SK-N-MC (cell line): ENCODE data around the gene TMEFF2.

ENCODE experiments used
- DNase-seq: peaks from one replicate; pipeline ENCODE4 v3.0.0-alpha.2; 2011; ENCODE audit warnings: low read depth, low spot score
- H3K27ac ChIP-seq: fragments of 200-600 bp; sonication (generic); 2 replicates; pipeline ENCODE4 v1.5.1; 2016; ENCODE audit warnings: mixed run types
- H3K36me3 ChIP-seq: fragments of 200-600 bp; sonication (generic); 2 replicates; pipeline ENCODE4 v1.6.1; 2017; ENCODE audit warnings: antibody characterized with exemption, low read length, mixed read lengths; ENCODE audit not compliant: insufficient read depth
- H3K4me3 ChIP-seq: fragments of 200-600 bp; sonication (generic); 2 replicates; pipeline ENCODE4 v1.5.1; 2016
- H3K9ac ChIP-seq: fragments of 200-600 bp; sonication (generic); 2 replicates; pipeline ENCODE4 v1.8.0; 2017; ENCODE audit warnings: mixed run types, mixed read lengths; ENCODE audit not compliant: insufficient read length
- H3K9me3 ChIP-seq: fragments of 200-600 bp; sonication (generic); 2 replicates; pipeline ENCODE4 v1.6.1; 2017; ENCODE audit warnings: low read depth, mild to moderate bottlenecking, antibody characterized with exemption, low read length, moderate library complexity, mixed read lengths
- EZH2 ChIP-seq: fragments of 200-600 bp; sonication (generic); IDR thresholded peaks from one replicate; pipeline ENCODE4 v1.6.1; 2017; ENCODE audit warnings: antibody characterized with exemption
- FOXP2 ChIP-seq: optimal IDR thresholded peaks from 2 replicates; pipeline ENCODE3; 2011; ENCODE audit warnings: mild to moderate bottlenecking, moderate library complexity; ENCODE audit not compliant: insufficient read depth; ENCODE audit errors: extremely low read length, control extremely low read depth
- POLR2AphosphoS5 ChIP-seq: IDR thresholded peaks from 2 replicates; pipeline ENCODE4 v1.6.1; 2012; ENCODE audit warnings: mild to moderate bottlenecking, low read depth, low read length, borderline replicate concordance

The TMEFF2 gene

GRCh38 chr2:192073878-192074277, 120.9 kb downstream of the TMEFF2 start:
- no peaks in the 10 kb centered on the region for H3K36me3 ChIP-seq
- H3K9me3 ChIP-seq, result no peaks in the 10 kb centered on the region
- no peak overlapping the region for H3K9ac ChIP-seq
- no peak for TF ChIP-seq POLR2AphosphoS5
- no peak for TF ChIP-seq FOXP2
- no peak overlapping the region for H3K4me3 ChIP-seq
- no peak for DNase-seq
- no peak overlapping the region for H3K27ac ChIP-seq

GRCh38 chr2:192072778-192073177, 122.0 kb downstream of the TMEFF2 start:
- no peak for TF ChIP-seq FOXP2
- no peak for TF ChIP-seq POLR2AphosphoS5
- no peak for TF ChIP-seq EZH2
- no peak overlapping the region for H3K27ac ChIP-seq
- no peak overlapping the region for H3K9ac ChIP-seq
- H3K9me3 ChIP-seq, result no peaks in the 10 kb centered on the region
- DNase-seq, result no peak
- no peak overlapping the region for H3K4me3 ChIP-seq
- no peaks in the 10 kb centered on the region for H3K36me3 ChIP-seq

- DNase-seq, result no peak
These were observed 122.5 kb downstream of the TMEFF2 start for GRCh38 chr2:192072261-192072660.

GRCh38 chr2:192070099-192070498, 124.6 kb downstream of the TMEFF2 start:
- TF ChIP-seq EZH2, result no peak
- no peak for TF ChIP-seq POLR2AphosphoS5
- TF ChIP-seq FOXP2, result no peak
- Histone ChIP-seq H3K4me3 (no peak overlapping the region), H3K9ac (no peak overlapping the region), H3K27ac (no peak overlapping the region), H3K9me3 (no peaks in the 10 kb centered on the region), H3K36me3 (no peaks in the 10 kb centered on the region)
- no peak for DNase-seq

More at GRCh38 chr2:192072261-192072660, 122.5 kb downstream of the TMEFF2 start:
- Histone ChIP-seq H3K9me3 (no peaks in the 10 kb centered on the region), H3K4me3 (no peak overlapping the region), H3K27ac (no peak overlapping the region), H3K36me3 (no peaks in the 10 kb centered on the region), H3K9ac (no peak overlapping the region)
- TF ChIP-seq EZH2 (no peak), FOXP2 (no peak), POLR2AphosphoS5 (no peak)

- no peak for TF ChIP-seq POLR2AphosphoS5
- TF ChIP-seq FOXP2, result no peak
- no peak for TF ChIP-seq EZH2
- no peak for DNase-seq
- H3K4me3 ChIP-seq, result no peak overlapping the region
- H3K36me3 ChIP-seq, result no peaks in the 10 kb centered on the region
- H3K9me3 ChIP-seq, result no peaks in the 10 kb centered on the region
- H3K27ac ChIP-seq, result no peak overlapping the region
- no peak overlapping the region for H3K9ac ChIP-seq
These were observed 125.3 kb downstream of the TMEFF2 start for GRCh38 chr2:192069417-192069816.

GRCh38 chr2:192068966-192069365, 125.8 kb downstream of the TMEFF2 start:
- no peak overlapping the region for H3K4me3 ChIP-seq
- no peaks in the 10 kb centered on the region for H3K9me3 ChIP-seq
- TF ChIP-seq FOXP2 (no peak), EZH2 (no peak), POLR2AphosphoS5 (no peak)
- no peak overlapping the region for H3K9ac ChIP-seq
- no peak overlapping the region for H3K27ac ChIP-seq
- H3K36me3 ChIP-seq, result no peaks in the 10 kb centered on the region
- DNase-seq, result no peak

GRCh38 chr2:192067631-192068030, 127.1 kb downstream of the TMEFF2 start:
- H3K9me3 ChIP-seq, result no peaks in the 10 kb centered on the region
- no peak overlapping the region for H3K9ac ChIP-seq
- TF ChIP-seq POLR2AphosphoS5 (no peak), EZH2 (no peak), FOXP2 (no peak)
- no peak overlapping the region for H3K4me3 ChIP-seq
- DNase-seq, result no peak
- no peaks in the 10 kb centered on the region for H3K36me3 ChIP-seq
- H3K27ac ChIP-seq, result no peak overlapping the region

GRCh38 chr2:192064459-192064858, 130.3 kb downstream of the TMEFF2 start:
- DNase-seq, result no peak
- Histone ChIP-seq H3K27ac (no peak overlapping the region), H3K4me3 (no peak overlapping the region), H3K36me3 (no peaks in the 10 kb centered on the region), H3K9me3 (no peaks in the 10 kb centered on the region), H3K9ac (no peak overlapping the region)
- TF ChIP-seq FOXP2, result no peak
- no peak for TF ChIP-seq POLR2AphosphoS5
- no peak for TF ChIP-seq EZH2

GRCh38 chr2:192060161-192060560, 134.6 kb downstream of the TMEFF2 start:
- Histone ChIP-seq H3K4me3 (no peak overlapping the region), H3K36me3 (0 out of 2 replicates have a peak, but pooled peaks cover 6% of the 10 kb centered on the region), H3K27ac (no peak overlapping the region), H3K9me3 (no peaks in the 10 kb centered on the region), H3K9ac (no peak overlapping the region)
- no peak for TF ChIP-seq EZH2
- TF ChIP-seq FOXP2, result no peak
- no peak for TF ChIP-seq POLR2AphosphoS5
- no peak for DNase-seq

- Histone ChIP-seq H3K4me3 (no peak overlapping the region), H3K9me3 (no peaks in the 10 kb centered on the region), H3K36me3 (0 out of 2 replicates have a peak, but pooled peaks cover 6% of the 10 kb centered on the region), H3K27ac (no peak overlapping the region), H3K9ac (no peak overlapping the region)
- TF ChIP-seq POLR2AphosphoS5 (no peak), FOXP2 (no peak), EZH2 (no peak)
- DNase-seq, result no peak
These were observed 135.5 kb downstream of the TMEFF2 start for GRCh38 chr2:192059266-192059665.
